NCI-H128 (cell line): ENCODE results near the gene PEAK3.
A peak's percentile ranks its signal among the peaks of the same experiment; 100 is the strongest.

Experiments used
- DNase-seq: peaks from one replicate; lab custom pipeline; 2025; ENCODE audit not compliant: unreplicated experiment; lab: John Stamatoyannopoulos, UW

PEAK3 gene

DNA sequence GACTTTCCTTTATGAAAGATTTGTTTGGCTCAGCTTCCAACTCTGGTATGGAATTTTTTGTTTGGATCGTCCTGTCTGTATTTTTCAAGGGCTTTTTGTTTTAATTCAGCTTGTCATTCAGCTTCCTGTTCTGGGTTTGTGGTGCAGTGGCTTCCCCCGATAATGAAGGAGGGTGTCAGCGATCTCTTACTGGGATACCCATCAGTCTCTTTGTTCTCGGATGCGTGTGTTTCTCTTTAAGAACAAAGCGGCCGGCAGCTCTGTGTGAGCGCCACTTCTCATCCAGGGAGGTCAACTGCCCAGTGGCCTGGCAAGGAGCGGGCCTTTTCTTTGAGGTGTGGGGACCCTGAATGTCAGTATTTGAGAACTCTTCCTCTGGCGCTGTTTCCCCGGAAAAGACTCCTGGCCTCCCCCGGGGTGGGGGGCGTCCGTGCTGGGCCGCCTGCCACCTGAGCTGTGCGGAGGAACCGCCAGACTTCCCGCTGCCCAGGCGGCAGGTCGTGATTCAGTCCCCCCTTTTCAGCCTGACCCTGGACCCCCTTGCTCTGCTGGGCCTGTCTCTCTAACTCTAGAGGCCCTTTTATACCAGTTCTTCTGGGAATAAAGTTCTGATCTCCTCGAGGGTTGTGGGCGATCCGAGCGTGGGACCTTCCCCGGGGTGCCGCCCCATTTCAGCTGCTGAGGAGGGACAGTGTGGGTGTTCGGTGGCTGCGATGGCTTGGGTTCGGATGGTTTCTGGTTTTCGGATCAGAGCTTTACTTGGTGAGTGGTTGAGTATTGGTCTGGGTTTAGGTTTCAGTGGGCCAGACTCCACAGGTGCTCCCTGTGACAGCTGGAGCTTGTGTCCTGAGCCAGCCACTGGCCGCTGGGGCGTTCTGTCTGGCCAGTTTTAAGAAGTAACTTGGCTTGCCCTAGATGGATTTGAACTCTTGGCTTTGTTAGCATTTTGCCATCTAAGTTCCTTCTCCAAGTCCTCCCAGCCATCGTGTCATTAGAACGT, 41.9 kb downstream of the PEAK3 start:
- DNase-seq = no peak

DNA sequence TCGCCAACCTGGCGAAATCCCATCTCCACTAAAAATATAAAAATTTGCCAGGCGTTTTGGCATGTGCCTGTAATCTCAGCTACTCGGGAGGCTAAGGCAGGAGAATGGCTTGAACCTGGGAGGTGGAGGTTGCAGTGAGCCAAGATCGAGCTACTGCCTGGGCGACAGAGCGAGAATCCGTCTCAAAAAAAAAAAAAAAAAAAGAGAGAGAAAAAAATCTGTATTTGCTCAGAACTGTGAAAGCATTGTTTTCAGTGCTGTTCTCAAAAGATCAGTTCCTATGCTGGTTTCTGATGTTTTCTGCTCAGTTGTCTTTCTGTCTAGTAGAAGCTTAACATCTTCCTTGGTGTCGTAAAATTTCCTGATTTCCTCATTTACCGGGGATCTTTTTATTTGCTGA, 42.8 kb downstream of the PEAK3 start:
- DNase-seq = no peak

DNA sequence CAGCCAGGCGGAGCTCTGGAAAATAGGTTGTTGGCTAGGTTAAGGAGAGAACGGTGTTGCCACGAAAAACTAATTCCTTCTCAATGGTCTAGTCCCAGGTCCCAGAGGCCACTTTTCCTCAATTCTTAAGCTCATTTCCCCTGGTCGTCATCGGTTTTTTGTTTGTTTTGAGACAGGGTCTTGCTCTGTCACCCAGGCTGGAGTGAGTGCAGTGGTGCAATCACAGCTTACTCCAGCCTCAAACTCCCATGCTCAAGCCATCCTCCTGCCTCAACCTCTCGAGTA, 44.2 kb downstream of the PEAK3 start:
- DNase-seq = no peak

DNA sequence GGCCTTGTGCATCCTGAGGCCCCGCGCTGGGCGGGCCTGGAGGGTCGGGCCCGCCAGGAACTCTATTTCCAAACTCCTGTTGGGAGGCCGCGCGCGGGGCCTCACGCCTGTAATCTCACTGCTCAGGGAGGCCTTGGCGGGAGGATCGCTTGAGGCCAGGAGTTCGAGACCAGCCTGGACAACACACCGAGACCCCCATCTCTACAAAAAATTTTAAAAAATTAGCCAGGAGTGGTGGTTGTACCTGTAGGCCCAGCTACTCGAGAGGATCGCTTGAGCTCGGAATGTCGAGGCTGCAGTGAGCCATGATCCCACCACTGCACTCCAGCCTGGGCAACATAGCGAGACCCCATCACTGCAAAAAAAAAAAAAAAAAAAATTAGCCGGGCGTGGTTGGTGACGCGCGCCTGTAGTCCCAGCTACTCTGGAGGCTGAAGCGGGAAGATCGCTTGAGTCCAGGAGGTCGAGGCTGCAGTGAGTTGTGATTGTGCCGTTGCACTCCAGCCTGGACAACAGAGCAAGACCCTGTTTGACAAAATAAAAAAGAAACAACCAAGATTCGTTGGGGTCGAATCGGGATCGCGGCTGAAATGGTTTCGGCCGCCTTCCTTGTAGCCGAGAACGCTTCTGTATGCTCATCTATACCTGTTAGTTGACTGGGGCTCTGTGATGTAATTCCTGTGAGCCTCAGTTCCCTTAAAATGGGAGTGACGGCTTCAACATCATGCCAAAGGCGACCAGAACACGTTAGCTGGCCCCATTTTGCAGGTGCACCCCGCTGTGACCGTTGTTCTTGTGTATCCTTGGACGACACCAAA, 44.7 kb downstream of the PEAK3 start:
- DNase-seq = no peak

DNA sequence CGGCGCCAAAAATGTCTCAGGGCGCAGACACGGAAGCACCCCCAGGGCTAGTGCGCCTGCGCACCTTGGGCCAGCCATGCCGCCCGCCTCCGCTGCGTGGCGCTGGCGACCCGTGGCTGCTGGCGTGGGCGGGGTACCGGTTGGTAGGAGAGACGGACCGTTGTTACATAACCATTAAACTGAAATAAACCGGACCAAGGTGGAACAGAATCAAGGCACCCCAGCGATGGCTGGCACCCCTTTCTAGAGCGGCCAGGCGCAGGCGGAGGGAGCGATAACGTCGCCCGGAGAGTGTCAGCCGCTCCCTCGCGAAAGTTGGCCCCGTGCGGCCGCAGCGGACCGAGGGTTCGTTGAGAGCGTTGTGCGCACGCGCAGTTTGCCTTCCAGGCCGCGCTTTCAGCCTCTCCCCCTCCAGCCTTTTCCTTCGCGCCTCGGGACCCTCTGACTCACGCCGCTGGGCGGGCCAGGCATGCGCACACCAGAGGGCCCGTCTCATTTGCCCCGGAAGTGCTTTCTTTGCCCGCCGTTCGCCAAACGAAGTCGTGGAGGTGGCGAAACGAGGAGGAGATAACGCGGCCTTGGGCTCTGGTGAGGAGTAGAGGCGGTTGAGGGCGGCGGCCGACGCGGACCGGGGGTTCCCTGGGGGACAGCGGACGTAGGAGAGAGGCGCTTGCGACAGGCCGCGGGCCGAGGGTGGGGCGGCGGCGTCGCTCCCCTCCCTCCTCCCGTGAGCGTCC, 45.5 kb downstream of the PEAK3 start, which contains the start of the genes PLEKHJ1 and SF3A2:
TSS of gene PLEKHJ1 (minus strand) at position 16 of the 737 bp plus-strand sequence. CDS start 81 bp downstream, outside the sequence.
TSS of gene SF3A2 (plus strand) at position 511 of the 737 bp plus-strand sequence. CDS start 6,595 bp downstream, outside the sequence.
- peak; percentile 94 for DNase-seq

DNA sequence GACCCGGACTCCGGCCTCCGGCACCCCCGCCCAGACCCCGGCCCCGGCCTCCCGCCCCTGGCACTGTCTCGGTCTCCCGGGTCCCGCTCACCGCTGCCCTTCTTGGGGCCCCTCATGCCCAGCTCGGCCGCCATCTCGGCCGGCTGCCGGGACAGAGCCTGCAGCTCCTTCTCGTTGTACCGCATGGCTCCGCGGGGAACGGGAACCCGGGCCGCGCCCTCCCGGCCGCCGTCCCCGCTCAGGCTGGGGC, 46.0 kb downstream of the PEAK3 start:
- no peak for DNase-seq

DNA sequence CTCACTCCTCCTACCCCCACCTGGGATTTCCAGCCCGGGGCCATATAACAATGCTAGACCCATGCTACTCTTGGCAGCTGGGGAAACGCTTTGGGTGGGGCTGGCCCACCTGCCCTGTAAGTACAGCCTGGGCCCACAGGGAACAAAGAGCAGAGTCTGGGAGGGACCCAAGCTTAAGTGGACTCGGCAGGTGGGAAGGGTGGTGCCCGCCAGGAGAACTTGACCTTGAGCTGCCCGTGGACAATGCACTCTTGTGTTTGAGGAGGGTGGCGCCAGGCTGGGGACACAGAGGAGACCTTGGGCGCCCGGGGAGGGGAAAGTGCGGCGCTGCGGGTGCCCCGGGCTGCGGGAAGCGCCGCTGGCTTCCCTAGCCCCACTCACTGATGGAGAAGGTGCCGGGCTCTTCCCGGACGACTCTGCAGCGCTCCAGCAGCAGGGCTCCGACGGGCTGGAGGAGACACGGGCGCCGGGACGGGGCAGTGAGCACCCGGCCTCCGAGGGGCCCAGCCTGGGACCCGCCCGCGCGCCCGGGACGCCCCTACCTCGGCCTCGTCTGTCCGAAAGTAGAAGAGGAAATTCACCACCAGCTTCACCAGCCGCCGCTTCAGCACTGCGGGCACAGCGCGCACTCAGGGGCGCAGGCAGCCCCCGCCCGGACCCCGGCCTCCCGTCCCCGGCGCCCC, 46.5 kb downstream of the PEAK3 start:
- DNase-seq = peak; percentile 15

DNA sequence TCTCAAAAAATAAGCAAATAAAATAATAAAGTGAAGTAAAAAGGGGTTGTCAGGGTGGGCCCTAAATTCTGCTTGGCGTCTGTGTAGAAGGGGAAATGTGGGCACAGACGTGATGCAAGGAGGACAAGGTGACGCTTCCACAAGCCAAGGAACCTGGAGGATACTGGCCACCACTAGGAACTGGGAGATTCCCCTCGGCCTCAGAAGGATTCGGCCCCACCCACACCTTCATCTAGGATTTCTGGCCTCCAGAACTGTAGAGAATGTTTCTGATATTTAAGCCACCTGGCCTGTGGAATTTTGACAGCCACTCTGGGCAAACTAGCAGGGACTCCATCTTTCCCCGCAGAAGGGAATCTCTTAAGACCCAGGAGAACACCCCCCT, 47.0 kb downstream of the PEAK3 start:
- DNase-seq = no peak

DNA sequence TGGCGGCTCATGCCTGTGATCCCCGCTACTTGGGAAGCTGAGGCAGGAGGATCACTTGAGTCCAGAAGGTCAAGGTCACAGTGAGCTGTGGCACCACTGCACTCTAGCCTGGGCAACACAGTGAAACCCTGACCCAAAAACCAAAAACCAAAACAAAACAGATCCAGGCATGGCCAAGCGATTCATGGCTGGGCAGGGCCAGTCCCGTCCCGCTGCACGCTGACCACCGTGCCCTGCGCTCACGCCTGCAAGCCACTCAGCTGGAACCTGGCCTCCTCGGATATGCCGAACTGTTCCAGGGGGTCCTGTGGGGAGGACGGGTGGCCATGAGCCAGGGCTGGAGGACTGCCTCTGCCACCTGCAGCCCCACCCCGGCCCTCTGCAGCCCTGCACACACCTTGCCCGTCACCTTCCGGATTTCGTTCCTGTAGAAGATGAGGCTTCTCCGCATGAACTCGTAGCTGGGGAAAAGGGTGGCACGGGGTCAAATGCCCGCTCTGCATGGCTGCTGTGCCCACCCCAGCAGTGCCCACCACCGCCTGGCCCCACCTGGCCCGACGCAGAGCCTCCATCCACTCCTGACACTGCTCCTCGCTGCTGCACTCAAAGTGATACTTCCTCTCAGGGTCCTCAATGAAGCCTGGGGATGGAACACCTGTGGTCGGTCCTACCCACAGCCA, 48.2 kb downstream of the PEAK3 start:
- DNase-seq = no peak

DNA sequence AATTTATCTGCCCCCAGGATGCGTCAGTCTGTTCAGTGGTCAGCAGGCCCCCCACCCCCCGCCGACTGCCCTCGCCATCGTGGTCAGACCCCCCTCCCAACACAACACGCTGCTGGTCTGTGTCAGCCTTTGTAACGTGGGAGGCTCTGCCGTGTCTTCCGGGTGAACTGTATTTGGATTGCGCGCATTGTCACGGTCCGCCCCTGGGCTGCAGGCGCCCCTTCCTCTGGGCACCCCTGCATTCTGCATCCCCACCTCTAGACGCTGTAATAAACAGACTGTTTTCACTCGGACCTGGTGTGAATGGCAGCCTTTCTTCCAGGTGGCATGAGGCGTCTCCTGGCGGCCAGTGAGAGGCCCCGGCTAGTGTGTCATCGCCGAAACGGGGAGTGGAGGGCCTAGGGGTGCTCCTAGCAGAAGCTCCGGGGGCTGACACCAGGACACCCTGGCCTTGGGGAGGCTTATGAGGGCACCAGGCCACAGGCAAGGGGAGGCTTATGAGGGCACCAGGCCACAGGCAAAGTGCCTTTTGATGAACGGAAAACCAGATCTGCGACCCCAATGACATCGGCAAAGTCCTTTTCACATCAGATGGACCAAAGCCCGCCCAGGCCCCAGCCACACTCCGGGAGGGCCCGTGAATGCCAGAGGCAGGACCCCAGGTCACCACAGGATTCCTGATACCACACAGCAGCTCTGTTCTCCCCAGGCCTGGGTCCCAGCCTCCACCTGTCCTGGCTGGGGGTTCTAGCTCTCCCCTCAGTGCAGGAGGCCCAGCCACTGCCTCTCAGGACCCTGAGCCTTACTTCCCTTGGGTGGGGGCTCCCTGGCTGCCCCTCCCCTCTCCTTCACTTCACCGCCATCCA, 49.5 kb downstream of the PEAK3 start:
- no peak for DNase-seq

DNA sequence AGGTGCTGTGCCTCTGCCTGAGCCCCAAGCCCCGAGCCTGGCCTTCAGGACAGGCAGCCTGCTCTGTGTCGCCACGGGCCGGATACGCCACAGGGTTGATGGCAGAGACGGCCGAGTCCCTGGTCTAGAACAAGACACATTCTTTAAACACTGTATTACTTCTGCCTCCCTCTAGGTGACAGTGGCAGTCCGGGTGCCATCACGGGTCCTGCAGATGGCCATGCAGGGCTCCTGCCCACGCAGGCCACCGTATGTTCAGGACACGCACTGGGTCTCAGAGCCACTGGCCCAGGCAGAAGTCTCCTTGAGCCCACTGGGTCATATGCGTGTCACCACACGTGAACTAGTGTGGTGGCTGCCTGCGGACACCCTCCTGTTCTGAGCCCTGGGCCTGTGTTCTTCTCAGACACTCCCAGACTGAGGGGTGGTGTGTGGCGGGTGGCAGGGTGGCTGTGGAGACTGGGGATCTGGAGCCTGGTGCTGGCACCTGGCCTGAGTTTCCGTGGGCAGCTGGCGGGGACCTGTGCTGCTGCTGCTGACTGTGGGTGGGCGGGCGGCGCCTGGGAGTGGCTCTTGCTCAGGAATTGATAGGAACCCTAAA, 50.3 kb downstream of the PEAK3 start:
- DNase-seq = no peak

DNA sequence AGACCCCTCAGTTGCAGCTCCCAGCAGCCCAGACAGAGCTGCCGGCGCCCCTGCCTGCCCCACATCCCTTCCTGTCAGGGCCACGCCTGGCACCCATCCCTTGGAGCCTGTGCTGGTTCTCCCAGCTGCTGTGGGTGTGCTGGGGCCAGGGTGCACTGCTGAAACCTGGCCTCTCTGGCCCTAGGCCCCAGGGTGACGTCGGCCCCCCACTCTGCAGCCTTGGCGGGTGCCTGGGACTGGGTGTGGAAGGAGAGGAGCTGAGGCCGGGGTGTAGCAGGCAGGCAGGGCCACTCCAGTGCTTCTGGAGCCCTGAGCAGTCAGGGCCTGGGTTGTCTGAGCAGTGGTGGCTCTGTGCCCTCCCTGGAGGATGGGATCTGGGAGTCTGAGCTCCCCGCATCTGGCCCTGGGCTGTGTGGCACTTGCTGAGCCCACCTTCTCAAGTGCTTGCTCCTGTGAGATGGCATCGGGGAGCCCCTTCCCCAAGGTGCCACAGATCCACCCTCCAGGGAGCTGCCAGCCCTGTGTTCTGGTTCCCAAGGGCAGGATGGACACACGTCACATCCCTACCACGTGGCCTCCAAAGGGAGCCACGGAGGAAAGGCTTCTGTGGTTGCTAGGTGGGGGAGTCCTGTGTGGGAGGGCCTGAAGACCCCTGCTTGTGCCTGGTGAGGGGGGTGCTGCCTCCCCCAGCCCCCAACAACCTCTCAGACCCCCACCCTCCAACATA, 51.0 kb downstream of the PEAK3 start:
- no peak for DNase-seq

DNA sequence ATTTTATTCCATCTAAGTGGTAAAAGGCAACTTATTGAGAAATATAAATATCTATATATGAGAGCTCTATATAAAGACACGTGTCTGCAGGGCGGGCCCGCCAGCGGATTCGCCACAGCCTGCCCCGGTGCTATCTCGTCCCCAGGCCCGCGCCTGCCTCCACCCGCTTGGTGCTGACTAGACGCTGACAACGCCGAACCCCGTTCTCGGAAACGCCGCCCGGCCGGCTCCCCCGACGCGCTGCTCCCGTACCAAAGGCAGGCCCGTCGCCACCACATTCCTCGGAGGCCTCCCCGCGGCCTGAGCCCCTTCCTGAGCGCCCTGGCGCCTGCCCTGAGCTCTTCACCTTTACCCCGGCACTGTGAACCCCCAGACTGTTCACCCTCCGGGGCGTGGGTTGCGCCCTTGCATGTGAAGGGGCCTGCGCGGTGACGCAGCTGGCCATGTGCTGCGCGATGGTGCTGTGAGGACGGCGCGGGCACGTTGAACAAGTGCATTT, 51.9 kb downstream of the PEAK3 start:
- DNase-seq = no peak

DNA sequence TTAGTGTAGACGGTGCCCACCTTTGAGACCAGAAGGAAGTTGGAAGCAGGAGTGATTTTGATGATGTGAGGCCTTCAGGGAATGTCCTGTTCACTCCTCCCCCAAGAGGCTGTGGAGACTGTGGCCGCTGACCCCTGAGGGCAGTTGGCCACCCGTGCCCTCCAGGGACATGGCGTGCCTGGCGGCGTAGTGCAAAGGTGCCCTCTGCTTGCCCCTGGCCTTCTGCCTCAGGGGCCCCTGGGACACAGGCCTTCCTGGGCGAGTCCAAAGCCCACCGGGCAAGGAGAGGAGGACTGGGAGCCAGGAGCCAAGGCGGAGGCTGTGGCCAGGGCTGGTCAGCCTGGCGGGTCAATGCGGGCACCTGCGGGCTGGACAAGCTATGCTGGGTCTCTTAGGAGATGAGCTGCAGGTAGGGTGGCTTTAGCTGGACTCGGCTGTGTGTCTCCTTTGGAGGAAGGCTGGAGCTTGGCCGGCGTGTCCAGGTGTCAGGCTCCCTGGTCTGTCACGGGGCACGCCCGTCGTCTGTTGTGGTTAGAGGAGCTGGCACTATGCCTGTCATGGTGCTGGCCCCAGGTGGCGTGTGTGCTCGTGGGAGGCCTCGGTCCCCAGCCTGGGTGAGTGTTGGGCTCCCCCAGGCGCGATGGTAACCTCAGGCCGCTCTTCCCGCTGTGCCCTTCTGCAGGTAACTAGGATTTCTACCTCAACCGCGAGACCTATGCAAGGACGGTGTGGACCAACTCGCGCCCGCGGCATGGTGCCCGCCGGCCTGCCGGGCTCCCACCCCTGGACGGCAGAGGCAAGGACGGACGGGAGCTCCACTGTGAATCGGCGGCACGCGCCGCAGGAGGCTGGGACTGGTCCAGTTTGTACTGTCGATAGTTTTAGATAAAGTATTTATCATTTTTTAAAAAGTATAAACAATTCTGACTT, 52.6 kb downstream of the PEAK3 start:
- no peak for DNase-seq

DNA sequence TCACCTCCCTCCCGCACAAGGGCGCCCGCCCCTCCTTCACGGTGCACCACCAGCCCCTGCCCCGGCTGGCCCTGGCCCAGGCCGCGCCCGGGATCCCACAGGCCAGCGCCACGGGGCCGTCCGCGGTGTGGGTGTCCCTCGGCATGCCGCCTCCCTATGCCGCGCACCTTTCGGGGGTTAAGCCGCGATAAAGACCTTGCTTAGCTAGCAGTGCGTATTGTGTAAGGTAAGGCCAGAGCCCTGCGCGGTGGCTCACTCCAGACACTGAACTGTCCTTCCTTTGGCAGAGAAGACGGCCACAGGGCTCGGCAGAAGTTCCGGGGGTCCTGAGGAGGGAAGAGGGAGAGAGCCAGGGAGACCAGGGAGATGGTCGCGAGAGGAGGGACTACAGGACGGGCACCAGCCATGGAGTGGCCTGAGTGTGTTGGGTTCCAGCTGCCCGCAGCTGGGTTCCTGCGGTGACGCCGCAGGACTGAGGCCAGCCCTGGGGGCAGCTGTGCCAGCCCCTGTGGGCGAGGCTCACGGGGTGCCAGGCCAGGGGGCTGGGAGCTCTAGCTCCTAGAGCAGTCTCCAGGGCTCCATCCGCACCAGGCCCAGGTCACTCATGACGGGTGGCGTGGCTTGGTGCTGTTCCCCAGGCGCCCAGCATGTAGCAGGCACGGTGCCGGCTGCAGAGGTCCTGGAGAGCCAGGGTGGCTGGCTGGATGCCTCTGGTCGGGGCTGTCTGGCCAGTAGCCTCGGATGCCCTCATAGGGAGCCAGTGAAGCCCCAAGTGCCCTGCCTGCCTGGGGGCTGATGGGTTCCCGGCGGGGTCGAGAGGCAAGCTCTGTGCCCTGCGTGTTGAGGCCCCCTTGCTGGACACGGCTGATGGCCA, 53.6 kb downstream of the PEAK3 start:
- no peak for DNase-seq
